HG03060 (cell line): Measurements from ENCODE around the gene PCBP3.

Experiments used
- ATAC-seq: cut with Tn5 transposase; IDR thresholded peaks from one replicate; pipeline ENCODE4 v1.9.1; 2021; ENCODE audit warnings: low read depth, moderate number of reproducible peaks; ENCODE audit not compliant: unreplicated experiment

PCBP3 gene

DNA sequence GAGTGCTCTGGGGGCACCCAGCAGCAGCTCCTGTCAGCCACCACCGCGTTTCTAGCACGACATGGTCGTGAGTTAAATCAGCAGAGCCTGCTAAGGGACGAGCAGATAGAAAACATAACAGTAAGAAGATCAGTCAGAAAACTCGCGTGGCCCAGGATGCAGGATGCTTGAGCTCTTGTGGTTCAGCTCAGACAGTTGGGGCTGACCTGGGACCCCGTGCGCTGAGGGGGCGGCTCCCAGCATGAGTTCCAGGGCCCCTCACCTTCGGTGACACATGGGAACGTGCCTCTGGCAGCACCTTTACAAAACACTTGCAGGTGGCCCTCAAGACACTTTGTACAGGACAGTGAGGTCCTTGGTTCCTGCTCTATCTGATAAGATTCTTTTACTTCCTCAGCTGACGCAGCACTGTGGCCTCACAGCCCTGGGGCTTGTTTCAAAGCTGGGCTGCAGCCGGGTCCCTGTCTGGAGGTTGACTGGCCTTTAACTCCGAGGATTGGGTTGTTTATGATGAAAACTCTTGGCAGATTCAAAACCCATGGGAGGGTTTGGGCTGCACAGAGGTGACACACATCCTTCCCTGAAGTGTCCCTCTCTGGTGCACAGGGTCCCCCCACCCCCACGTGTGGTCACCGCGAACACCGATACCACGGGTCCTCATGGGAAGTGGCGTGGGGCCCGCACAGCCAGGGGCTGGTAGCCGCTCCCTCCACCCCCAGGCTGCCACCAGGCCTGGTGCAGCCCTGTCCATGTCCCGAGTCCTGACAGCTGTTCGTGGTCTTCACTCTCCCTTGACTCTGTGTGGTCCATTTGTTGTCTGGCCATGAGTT lies 272.7 kb downstream of the PCBP3 start:
- no peak for ATAC-seq

DNA sequence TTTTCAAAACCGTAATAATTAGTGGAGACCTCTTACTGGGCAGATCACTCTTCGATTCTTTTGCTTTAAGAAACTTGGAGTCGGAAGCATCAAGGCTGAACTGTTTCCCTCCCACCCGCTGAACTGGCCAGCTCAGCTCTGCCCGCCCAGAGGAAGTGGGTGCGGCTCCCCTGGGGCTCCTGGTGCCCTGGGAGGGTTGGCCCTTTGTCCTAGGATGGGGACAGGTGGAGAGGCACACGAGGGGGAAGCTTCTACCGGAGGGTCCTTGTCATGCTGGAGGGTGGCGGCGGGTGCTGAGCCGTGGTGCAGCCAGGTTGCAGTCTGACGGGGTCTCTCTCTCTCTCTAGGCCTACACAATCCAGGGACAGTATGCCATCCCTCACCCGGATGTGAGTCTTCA lies 273.7 kb downstream of the PCBP3 start:
- no peak for ATAC-seq

DNA sequence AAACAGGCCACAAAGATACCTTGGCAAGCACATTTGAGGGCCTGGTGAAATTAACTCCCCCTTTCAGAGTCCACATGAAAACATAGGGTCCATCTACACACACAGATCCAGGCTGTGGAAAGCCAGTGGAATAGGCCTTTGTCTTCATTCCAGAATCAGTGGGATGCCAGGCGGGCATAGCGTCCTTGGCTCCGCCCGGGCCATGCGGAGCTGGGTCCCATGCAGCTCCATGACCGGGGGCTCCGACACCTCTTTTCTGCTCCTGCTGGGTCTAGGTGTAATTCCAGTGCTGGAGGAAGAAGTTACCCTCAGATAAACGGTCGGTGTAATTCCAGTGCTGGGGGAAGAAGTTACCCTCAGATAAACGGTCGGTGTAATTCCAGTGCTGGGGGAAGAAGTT lies 274.5 kb downstream of the PCBP3 start:
- no peak for ATAC-seq

DNA sequence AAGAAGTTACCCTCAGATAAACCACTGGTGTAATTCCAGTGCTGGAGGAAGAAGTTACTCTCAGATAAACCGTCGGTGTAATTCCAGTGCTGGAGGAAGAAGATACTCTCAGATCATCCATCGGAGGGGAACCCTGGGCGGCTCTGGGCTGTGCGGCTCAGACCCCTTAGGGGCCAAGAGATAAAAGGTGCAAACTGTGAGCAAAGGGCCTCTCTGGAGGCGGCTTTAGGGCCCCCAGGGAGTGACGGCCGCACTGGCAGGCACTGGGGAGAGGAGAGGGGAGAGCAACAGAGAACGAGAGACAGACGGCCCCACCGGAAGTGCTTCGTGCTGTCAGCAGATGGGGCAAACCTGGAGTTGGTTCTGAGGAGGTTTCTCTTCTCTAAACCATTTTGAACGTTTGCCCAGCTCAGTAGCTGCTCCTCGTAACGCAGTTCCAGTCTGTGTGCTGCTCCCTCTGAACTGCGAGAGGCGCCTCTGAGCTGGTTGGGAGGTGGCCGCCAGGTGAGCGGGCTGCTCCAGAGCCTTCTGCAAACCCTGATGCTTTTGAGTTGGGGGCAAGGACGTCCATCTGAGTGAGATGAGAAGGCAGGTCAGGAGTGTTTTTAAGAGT lies 275.4 kb downstream of the PCBP3 start:
- no peak for ATAC-seq

DNA sequence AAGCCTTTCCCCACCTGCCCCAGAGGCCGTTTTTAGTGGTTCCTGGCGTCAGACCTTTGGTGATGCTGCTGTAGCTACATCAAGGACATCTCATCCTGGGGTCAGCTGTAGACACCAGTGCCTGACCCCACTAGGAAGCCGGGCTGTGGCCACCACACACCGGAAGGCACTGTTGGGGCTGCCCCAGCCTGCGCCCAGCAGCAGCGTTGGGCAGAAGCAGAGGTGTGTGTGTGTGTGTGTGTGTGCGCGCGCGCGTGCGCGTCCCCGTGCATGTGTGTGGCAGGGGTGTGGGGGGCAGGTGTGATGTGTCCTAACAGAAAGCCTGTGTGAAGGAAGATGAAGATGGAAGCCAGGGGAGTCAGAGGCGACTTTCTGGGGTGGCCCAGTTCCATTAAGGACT lies 276.1 kb downstream of the PCBP3 start:
- no peak for ATAC-seq

DNA sequence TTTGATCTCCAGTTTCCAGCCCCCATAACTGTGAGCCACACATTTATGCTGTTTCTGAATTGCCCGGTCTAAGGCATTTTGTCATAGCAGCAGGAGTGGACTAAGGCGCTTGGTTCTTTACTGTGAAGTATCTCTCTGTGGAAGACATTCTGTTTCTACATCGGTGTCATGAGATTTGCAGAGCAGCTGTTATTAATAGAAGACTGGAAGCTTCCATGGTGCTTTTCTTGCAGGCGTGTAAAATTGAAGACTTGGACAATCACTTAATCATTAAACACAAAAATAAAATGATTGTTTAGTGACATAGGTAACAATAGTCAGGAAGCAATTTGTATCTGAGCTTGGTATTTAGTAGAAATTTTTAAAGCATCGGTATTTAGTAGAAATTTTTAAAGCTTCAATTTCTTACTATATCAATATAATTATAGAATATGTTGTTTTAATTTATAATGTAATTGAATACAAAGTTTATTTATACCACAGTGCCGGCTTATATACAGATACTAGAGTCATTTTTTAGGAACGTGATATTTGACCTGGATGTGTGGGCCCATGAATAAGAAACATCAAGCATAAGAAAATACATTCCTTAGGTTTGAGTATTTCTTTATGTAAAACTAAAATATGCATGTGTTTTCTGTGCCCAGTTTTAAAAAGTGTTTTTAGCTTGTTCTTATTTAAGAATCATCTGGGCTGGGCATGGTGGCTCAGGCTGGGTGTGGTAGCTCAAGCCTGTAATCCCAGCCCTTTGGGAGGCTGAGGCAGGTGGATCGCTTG lies 277.5 kb downstream of the PCBP3 start:
- ATAC-seq, result no peak

DNA sequence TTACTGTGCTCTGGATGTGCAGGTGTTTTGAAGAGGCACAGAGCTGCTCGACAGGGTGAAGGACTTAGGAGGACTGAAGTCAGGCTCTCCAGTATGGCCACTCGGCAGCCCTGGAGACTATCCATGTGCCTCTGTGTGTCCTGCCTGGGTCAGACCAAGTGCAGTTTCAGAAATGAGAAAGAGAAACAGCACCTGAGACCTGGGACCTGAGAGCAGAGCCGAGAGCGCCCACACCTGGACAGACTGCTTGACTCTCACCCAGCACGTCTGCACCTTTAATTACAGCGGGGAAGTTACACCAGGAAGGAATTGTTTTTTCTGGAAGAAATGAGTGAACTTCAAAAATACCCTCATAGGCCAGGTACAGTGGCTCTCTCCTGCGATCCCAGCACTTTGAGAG lies 278.4 kb downstream of the PCBP3 start:
- no peak for ATAC-seq

DNA sequence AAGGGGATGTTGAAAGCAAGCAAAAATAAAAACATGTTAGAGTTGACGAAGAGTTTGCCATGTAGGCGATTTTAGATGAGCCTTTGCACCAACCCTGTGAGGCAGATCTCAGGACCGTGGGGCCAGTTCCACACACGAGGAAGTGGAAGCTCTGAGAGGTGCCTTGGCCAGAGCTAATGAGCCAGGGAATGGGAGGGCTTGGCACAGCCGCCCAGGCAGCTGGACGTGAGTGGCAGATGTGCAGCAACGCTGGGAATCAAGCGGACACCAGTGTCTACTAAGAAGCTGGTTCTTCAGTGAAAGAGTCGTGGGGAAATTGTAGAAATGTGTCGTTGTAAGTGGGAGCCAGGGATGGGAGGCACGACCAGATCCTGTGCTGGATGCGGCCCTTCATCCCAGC lies 279.1 kb downstream of the PCBP3 start:
- no peak for ATAC-seq

DNA sequence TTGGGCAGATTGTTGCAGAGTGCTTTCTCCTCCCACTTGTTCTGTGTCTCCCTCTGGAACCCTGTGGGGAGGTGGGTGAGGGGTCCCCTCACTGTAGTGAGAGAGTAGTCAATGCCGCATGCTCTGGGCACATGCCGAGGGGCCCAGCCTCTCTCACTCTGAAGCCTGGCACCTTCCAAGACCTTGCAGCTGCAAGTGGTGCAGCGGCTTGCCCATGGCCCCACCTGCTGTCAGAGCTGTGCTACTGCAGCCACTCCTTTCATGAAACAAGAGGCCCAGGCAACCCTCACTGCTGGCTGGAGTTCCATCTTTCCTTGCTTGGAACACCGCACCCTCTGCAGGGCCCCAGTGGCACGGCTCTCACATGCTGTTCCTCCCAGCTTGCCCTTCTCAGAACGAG lies 279.6 kb downstream of the PCBP3 start:
- ATAC-seq, result no peak

DNA sequence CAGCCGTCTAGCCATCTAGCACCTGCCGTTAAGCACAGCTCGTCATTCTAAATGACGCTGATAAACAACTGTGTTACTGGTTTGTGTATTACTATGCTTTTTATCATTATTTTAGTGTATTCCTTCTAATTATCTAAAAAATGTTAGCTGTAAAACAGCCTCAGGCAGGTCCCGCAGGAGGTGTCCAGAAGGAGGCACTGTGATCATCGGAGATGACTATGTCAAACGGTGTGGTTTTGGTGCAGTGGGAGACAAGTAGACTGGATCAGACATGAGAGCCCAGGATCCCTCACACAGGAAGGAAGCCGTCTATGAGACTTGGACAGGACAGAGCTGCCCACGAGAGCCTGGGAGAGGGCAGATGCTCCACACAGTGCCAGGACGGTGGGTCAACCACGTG lies 282.8 kb downstream of the PCBP3 start:
- no peak for ATAC-seq

DNA sequence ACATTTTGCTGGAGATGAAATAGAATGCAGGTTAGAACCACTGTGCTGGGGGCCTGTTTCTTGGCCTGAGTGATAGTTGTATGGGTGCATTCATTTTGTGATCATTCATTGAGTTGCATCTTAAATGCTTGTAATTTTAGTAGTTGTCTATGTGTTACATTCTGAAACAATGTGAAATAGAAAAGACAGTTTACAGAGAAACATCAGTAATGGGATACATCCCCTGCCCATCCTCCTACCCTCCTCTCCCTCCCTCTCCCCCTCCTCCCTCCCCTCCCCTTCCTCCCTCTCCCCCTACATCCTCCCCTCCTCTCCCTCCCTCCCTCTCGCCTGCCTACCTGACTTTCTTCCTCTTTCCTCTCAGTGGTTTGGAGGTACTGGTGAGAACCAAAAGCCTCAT lies 283.5 kb downstream of the PCBP3 start:
- no peak for ATAC-seq

DNA sequence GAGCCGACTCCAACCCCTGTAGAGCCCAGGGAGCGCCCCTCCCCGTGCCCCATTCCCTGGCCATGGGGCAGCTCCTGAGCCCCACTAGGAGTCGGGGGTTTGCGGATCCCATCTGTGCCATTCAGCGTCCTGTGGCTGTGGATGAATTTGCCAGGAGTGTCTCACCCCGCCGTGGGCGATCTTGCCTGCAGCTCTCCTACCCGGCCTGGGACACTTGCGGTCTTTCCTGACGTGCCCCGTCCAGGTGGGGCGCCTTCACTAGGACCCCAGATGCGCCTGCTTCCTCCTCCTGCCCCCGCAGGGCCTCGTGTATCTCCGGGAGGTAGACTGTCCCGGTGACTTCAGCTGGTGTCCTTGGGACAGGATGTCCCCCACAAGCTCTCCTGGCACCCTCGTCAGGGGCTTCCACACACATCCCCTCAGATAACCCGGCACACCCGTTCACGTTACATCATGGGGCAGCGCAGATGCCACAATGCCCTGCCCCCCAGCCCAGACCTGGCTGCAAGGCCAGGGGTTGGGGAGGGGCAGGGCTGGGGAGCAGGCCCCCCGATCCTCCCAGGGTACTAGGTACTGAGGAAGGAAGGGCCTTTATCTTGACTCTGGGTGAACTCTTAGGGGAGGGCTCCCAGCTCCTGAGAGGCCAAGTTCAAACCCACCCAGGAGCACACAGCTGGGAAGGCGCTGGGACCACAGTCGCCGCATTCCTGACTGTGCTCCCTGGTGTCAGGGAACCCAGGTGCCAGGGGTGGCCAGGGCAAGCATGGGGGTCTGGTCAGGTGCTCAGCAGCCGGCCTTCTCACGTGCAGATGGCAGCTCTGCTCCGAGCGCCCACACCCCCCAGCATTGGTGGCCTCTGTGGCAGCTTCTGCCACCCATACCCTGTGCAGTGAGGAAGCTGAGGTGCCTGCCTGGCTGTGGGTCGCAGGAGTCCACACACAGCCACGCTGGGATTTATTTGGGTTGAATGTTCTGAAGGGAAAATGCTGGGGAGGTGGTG lies 284.6 kb downstream of the PCBP3 start:
- no peak for ATAC-seq

DNA sequence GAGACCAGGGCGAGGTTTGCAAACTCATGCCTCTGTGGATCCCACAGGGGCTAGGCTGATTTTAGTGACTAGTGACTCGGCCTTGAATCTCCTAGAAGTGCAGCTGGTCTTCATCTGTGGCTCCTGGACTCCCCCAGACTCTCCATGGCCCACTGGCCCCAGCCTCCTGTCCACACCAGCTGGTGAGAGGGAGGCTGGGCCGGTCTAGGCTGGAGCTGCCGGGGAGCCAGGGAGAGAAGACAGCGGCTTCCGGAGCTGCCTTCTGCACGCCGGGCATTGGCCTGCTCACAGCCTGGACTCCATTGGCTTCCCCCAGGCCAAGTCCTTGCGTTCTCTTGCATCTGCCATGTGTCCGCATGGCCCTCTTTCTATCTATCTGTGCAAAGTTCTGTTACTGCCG lies 285.9 kb downstream of the PCBP3 start:
- ATAC-seq, result no peak

DNA sequence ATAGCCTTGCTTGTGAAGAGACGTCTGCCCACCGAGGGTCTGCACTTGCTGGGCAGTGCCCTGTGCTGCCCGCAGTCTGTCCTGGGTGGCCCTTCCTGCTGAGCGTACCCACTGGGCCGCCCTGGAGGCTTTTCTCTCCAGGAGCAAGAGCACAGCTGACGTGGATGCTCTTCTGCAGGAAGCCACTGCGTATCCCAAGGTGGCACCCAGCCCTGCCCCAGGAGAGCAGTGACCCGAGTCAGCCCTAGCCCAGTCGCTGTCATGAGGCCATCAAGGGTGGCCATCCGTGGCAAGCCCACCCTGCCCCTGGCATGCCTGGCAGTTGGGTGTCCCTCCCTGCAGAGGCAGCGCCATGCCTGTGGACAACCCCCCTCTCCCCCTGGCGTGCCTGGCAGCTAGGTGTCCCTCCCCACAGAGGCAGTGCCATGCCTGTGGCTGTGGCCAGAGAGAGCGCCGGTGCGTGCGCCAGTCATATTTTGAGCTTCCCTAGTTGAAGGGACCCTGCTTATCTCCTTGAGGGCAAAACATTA lies 286.8 kb downstream of the PCBP3 start:
- ATAC-seq, result no peak

DNA sequence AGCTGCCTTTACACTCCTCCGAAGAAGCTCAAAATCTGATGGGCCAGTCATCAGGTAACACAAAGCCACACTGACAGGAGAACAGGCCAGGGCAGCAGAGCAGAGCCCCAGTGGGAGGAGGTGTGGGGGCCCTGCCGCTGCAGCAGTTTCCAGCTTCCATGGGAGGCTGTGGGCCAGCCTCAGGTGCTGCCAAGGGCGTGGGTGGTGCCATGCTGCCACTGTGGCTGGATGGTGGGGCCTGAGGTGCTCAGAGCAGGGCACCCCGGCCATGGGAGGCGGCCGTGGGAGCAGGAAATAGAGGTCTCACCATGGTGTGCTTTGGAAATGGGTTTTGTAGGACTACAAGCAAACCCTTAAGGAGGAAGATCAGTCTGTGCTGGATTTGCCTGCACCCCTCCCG lies 287.3 kb downstream of the PCBP3 start:
- ATAC-seq, result no peak

DNA sequence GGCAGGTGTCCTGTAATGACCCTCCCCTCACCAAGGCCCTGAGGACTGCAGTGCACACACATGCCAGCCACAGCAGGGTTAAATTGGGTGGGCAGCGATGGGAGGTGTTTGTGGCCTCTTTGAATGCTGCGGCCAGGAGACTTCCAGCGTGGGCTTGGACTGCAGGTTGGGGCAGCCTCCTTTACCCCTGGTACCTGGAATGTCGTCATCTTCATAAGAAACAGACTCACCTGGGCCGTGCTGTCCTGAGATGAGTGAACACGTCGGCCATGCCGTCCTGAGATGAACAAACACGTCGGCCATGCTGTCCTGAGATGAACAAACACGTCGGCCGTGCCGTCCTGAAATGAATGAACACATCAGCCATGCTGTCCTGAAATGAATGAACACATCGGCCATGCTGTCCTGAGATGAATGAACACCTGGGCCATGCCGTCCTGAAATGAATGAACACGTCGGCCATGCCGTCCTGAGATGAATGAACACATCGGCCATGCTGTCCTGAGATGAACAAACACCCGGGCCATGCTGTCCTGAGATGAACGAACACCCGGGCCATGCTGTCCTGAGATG lies 288.0 kb downstream of the PCBP3 start:
- no peak for ATAC-seq

DNA sequence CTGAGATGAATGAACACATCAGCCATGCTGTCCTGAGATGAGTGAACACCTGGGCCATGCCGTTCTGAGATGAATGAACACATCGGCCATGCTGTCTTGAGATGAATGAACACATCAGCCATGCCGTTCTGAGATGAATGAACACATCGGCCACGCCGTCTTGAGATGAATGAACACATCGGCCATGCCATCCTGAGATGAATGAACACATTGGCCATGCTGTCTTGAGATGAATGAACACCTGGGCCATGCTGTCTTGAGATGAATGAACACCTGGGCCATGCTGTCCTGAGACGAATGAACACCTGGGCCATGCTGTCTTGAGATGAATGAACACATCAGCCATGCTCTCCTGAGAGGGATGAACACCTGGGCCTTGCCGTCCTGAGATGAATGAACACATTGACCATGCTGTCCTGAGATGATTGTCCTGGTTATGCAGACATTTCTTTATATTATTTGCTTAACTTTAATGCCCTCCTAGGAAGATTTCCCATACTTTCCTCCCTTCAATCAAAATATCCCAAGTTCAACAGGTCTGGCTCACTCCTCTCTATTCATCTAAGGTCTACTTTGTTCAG lies 289.5 kb downstream of the PCBP3 start:
- ATAC-seq, result no peak

DNA sequence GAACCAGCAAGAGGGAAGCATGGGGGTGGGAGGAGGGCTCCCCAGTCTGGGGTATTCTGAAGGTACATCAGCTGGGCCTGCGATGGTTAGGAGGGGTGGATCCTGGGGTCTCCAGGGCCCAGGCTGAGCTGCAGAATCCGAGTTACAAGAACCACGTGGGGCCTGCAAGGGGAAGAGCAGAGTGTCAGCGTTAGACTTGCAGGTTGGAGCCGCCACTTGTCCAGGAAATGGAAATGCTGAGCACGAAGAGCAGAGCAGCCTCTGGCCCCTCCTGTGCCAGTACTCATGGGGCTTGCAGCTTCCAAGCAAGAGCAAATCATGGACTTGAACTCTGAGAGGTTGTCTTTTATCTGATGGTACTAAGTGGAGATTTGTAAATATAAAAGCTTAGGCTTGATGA lies 290.6 kb downstream of the PCBP3 start:
- no peak for ATAC-seq

DNA sequence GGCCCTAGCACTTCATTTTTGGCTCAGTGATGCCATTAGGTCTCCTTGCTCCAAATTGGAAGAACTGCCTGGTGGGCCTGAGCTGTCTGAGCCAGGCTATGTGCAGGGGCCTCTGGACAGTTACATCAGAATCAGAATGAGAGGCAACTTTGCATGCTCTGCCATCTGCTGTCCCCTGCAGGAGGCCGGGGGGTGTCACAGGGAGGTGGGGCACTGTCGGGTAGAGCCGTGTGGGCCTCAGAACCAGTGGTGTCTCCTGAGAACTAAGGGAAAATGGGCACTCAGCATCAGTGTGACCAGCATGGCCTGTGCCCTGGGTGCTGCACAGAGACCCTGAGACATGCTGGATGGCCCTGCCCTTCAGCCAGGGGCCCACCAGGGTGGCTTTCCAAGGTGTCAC lies 291.0 kb downstream of the PCBP3 start:
- ATAC-seq, result no peak
